Fibroblast of villous mesenchyme (primary cell): ENCODE results near the gene SYTL4. TPM values are rescaled to one million over a fixed set of nuclear protein-coding genes. Genes with fewer than 3 reads are reported as not detected.
A peak's percentile ranks its signal among the peaks of the same experiment; 100 is the strongest.
"Not testable (repeated sequence)": the region's sequence is repeated elsewhere in the genome, so short reads cannot be mapped to it uniquely, and the experiment has no call there.

Experiments used
- DNase-seq: peaks from one replicate; pipeline ENCODE4 v3.0.0-alpha.2; 2010; ENCODE audit warnings: low read depth
- H3K4me3 ChIP-seq: 2 replicates; pipeline ENCODE4 v1.5.1; 2011; ENCODE audit warnings: low read depth, mild to moderate bottlenecking, low read length
- CTCF ChIP-seq: IDR thresholded peaks from 2 replicates; pipeline ENCODE4 v1.5.1; 2012; ENCODE audit warnings: low read depth, mild to moderate bottlenecking, low read length; ENCODE audit not compliant: insufficient read depth
- total RNA-seq: library from RNA; depleted of rRNA; stranded (reverse); fragments of >200 nt; gene quantifications from 2 replicates; pipeline ENCODE4 v1.2.3, GENCODE V29; 2012

Gene SYTL4
- total RNA-seq, 1 donor: 4.3 TPM

GRCh38 chrX:100745806-100746537 is 14.1 kb upstream of the SYTL4 start:
- TF ChIP-seq CTCF: no peak
- H3K4me3 ChIP-seq: no peak overlapping the region
- peak; percentile 77 for DNase-seq

- no peak for TF ChIP-seq CTCF
- no peak overlapping the region for H3K4me3 ChIP-seq
- DNase-seq: no peak
These were observed 13.3 kb upstream of the SYTL4 start for GRCh38 chrX:100745205-100745604.

- peak; percentile 72 for DNase-seq
These were observed 11.2 kb upstream of the SYTL4 start for GRCh38 chrX:100743009-100743607.

GRCh38 chrX:100724006-100724405 is 7.9 kb downstream of the SYTL4 start:
- not testable (repeated sequence) for H3K4me3 ChIP-seq, DNase-seq

More at GRCh38 chrX:100743009-100743607, 11.2 kb upstream of the SYTL4 start:
- no peak for TF ChIP-seq CTCF
- no peak overlapping the region for H3K4me3 ChIP-seq

- no peak for DNase-seq
- no peak for TF ChIP-seq CTCF
- no peak overlapping the region for H3K4me3 ChIP-seq
These were observed 10.6 kb downstream of the SYTL4 start for GRCh38 chrX:100721328-100721727.

GRCh38 chrX:100720301-100720700 is 11.6 kb downstream of the SYTL4 start:
- DNase-seq: no peak
- H3K4me3 ChIP-seq: no peak overlapping the region
- TF ChIP-seq CTCF: no peak

- H3K4me3 ChIP-seq: no peak overlapping the region
- TF ChIP-seq CTCF: no peak
- no peak for DNase-seq
These were observed 12.8 kb downstream of the SYTL4 start for GRCh38 chrX:100719139-100719538.
